Measurements from ENCODE around the gene PBX1.
"Not testable (repeated sequence)": the region's sequence is repeated elsewhere in the genome, so short reads cannot be mapped to it uniquely, and the experiment has no call there.

Gene PBX1

GRCh38 chr1:164558461-164559341 lies at the start of gene PBX1:
Gene PBX1, plus strand, starts transcription at chr1:164559184.
- peak; percentile 27 to 52 (median 42) for DNase-seq (ENCODE audit: low read depth in 2 of 3, low spot score in 2 of 3)

GRCh38 chr1:164510435-164510834 lies 48.5 kb upstream of the PBX1 start:
- no peak for DNase-seq (ENCODE audit: low read depth in 2 of 3, low spot score in 2 of 3)

DNA sequence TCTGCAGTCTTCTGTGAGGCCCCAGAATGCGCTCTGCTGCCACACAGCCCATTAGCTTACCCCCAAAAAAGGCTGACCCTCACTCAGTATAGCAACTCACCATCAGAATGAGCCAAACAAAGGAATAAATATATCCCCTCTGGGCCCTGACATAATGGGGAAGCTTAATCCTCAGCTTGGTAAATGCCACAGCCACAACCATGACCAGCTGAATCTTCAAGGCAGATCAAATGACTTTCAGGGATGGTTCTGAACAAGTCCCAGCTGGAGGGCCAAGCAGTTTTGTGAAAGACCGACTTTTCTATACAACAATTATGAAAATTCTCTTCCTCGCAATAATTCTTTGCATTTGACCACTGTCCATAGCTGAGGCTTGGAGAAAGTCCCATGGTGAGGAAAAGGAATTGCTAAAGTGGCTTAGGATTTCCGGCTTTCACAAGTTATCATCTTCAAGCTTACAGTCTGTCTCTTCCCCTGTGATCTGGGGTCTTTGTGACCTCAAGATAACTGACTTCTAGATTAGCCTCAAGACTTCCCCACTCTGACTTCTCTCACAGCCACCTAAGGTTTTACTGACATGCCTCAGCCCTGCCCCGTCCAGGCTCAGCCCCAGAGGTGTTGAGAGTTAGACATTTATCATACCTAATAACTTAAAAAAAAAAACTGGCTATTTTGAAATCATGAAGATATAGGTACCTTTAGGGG lies 47.8 kb upstream of the PBX1 start:
- no peak for DNase-seq (ENCODE audit: low read depth in 2 of 3, low spot score in 2 of 3)

- no peak for DNase-seq (ENCODE audit: low read depth in 2 of 3, low spot score in 2 of 3)
Observed at GRCh38 chr1:164515231-164515630, 43.8 kb upstream of the PBX1 start.

- no peak for DNase-seq (ENCODE audit: low read depth in 2 of 3, low spot score in 2 of 3)
Observed at GRCh38 chr1:164515711-164516331, 43.2 kb upstream of the PBX1 start.

- DNase-seq (ENCODE audit: low read depth in 2 of 3, low spot score in 2 of 3): no peak
Observed at GRCh38 chr1:164516591-164516990, 42.4 kb upstream of the PBX1 start.

DNA sequence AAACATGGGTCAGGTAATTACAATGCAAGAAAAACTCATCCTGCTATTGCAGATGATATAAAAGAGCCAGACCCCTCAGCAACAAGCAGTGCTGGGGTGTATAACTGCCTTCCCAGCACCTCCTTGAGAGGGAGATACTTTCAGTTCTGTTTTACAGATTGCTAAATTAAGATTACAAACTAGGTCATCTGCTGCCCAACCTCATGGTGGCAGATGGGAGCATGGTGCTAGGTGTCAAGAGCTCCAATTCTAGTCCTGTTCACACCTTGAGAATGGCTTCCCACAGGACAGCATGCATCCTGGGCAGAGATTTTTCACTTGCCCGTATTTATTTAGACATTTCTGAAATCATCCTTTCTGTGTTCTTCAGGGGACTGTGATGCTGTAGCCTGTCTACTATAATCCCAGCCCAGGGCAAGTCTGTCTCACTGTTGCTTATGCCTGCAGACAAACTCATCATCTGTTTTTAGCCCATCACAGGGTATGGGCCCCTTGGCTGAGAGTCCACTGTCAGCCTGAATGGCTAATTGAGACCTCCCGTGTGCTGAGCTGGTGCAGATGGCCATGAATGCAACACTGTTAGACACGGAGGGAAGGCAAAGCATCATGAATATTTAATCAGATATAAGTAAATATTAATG lies 40.2 kb upstream of the PBX1 start:
- no peak for DNase-seq (ENCODE audit: low read depth in 2 of 3, low spot score in 2 of 3)

DNA sequence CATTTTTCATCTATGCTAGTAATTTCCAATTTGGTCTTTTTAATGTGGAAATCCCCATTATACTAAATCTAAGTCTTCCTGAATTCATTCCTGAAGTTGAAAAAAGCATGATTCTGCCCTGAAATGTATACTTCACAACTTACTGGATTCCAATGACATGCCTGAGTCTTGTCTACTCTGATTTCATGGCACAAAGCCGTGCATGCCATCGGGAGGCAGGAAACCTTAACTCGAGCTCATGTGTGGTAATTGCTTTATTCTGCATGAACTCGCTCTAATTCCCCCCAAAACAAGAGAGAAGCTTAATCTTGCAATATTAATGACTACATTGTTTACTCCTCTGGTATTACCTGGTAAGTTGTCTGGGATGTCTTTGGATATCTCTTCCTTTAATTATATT lies 39.6 kb upstream of the PBX1 start:
- DNase-seq (ENCODE audit: low read depth in 2 of 3, low spot score in 2 of 3): no peak

- no peak for DNase-seq (ENCODE audit: low read depth in 2 of 3, low spot score in 2 of 3)
Observed at GRCh38 chr1:164524810-164525209, 34.2 kb upstream of the PBX1 start.

- no peak for DNase-seq (ENCODE audit: low read depth in 2 of 3, low spot score in 2 of 3)
Observed at GRCh38 chr1:164534863-164535610, 23.9 kb upstream of the PBX1 start.

GRCh38 chr1:164552463-164552988 lies 6.5 kb upstream of the PBX1 start:
- DNase-seq (ENCODE audit: low read depth in 2 of 3, low spot score in 2 of 3): not testable (repeated sequence)

DNA sequence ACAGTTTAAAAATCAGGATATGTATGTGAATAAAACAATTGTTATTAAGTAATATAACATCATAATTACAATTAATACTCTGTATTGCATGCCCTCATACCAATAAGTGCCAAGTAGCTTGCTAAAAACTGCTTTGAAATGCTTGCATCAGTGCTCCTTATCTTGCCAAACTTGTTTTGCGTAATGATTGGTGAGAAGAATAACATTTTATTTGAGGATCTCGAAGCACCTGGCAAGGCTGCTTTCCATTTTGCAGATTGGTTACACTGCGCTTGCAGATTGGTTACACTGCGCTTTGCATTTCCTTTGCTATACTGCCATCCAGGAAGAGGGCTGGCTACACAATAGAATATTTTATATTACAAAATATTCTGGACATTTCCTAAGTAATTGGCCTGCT lies 1.7 kb upstream of the PBX1 start:
- no peak for DNase-seq (ENCODE audit: low read depth in 2 of 3, low spot score in 2 of 3)

DNA sequence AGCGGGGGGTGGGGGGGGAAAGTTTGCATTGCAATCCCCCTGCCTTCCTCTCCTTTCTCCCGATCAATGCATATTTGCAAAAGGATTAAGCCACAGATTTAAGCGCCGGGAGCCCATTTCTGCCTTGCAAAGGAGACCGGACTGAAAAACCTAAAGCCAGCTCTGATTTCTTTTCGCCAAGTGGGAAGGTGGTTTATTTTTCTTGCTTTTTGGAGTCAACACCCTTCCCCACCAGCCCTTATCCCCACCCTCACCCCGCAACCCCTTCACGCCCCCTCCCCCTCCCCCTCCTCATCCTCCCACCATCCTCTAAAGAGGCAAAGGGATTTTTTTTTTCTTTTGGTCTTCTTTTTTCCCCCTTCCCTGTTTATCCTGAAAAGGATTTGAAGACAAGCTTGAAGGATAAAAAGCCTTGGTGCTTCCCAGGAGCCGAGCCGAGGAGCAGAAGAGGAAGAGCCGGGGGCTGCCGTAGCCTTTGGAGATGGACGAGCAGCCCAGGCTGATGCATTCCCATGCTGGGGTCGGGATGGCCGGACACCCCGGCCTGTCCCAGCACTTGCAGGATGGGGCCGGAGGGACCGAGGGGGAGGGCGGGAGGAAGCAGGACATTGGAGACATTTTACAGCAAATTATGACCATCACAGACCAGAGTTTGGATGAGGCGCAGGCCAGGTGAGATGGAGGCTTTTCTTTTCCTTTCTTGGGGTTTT lies 513 bp downstream of the PBX1 start:
- no peak for DNase-seq (ENCODE audit: low read depth in 2 of 3, low spot score in 2 of 3)

DNA sequence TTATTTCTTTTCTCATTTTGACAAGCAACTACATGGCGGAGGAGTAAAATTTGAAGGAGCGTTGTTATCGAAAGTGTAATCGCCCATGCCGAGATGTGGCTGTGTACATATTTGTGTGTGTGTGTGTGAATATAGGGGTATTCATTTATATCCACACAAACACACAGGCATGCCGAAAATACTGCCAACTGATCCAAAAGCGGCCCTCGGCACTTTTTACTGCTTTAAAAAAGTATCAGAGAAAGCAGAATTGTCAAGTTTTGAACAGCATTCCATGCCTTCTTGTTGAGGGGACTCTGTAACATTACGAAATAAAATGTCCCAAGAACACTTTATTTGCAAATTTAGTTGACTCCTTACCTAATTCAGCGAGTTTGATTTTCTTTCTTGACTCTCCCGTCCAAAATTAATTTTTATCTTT lies 1.1 kb downstream of the PBX1 start:
- DNase-seq (ENCODE audit: low read depth in 2 of 3, low spot score in 2 of 3): no peak

DNA sequence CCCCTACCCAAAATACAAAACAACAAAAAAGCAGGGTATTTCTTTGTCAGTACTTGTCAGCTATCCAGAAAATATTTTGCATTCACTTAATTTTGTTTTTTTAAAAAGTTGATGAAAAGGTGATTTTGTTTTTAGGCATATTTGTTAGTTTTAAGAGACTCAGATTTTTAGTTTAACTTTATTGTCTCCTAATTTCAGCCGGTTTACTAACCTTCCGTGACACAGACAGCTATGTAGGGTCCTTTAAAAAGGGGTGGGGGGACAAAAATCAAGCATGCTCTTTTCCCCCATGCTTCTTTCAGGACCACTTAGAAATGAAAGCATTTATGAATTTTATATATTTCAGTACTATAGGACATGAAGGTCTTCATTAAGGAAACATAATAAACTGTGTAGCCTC lies 1.6 kb downstream of the PBX1 start:
- no peak for DNase-seq (ENCODE audit: low read depth in 2 of 3, low spot score in 2 of 3)

DNA sequence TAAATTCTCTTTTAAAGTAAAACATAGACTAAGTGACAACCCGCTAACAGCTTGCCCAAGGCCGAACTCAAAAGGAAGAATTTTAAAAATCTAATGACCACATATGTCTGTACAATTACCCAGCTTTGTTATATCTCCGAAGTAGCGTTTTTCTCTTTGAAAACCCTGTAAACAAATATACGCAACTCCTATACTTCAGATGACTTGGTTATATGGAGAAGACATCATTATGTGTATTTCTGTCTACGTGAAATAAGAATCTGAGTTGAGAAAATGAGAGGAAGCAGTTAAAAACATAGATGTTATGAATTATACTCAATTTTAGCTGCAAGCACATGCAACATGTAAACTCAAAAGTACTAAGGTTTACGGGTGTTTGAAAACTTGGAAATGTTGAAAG lies 2.0 kb downstream of the PBX1 start:
- no peak for DNase-seq (ENCODE audit: low read depth in 2 of 3, low spot score in 2 of 3)

- DNase-seq (ENCODE audit: low read depth in 2 of 3, low spot score in 2 of 3): no peak
Observed at GRCh38 chr1:164561472-164561871, 2.5 kb downstream of the PBX1 start.

DNA sequence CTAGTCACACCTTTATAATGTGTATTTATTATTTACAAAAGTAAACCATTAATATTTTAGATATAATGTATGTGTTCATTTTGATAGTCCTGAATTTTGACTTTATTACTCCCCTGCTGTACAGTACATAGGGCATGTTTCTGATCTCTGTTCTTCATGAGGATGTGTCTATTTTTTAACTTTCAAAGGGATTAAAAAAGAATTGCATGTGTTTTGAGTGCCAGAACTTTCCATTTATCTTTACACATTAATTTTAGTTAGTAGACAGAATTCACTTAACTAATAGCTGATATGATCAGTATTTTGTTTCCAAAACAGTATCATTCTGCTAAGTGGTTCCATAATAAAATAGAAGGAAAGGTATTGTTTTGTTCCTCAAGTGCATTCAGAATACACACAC lies 3.1 kb downstream of the PBX1 start:
- DNase-seq (ENCODE audit: low read depth in 2 of 3, low spot score in 2 of 3): no peak

- no peak for DNase-seq (ENCODE audit: low read depth in 2 of 3, low spot score in 2 of 3)
Observed at GRCh38 chr1:164562511-164562910, 3.5 kb downstream of the PBX1 start.

GRCh38 chr1:164562947-164563520 lies 4.0 kb downstream of the PBX1 start:
- no peak for DNase-seq (ENCODE audit: low read depth in 2 of 3, low spot score in 2 of 3)
